K562 (cell line): ENCODE measurements around the gene ARFRP1. TPM values are rescaled to one million over a fixed set of nuclear protein-coding genes. Genes with fewer than 3 reads are reported as not detected.

ENCODE experiments used
- ATAC-seq: fragments of 200-7000 bp; cut with Tn5 transposase; 3 replicates; pipeline ENCODE4 v1.9.1; 2020; ENCODE audit warnings: moderate library complexity
- BruUV-seq: library from RNA; stranded (reverse); fragments of 400-500 nt; replicated peaks from 2 replicates; lab custom pipeline; 2021; lab: Mats Ljungman, UMichigan
- CTCF ChIA-PET: fragments of 300-600 bp; formaldehyde crosslinking; extraction: SDS; loops from one replicate; lab custom pipeline; 2021; ENCODE audit warnings: low intra/inter-chr PET ratio; lab: Yijun Ruan, JAX
- POLR2A ChIA-PET: fragments of 300-600, 350-650 bp; sonication (Branson Sonifier 250); formaldehyde crosslinking; extraction: SDS; loops from one replicate; lab custom pipeline; 2021; ENCODE audit warnings: antibody characterized with exemption, inconsistent platforms; lab: Yijun Ruan, JAX
- DNase-seq, 4 experiments: peaks; one replicate each; pipeline versions ENCODE4 v3.0.0 to v3.0.0-alpha.2; 2011 to 2018; ENCODE audit warnings: low spot score in 3 of 4, mixed read lengths in 3 of 4; ENCODE audit errors: extremely low read depth in 1 of 4
- FAIRE-seq: peaks from 2 replicates; lab custom pipeline; 2011; peaks lifted over from hg19 to GRCh38; lab: Jason Lieb, UNC
- H2AFZ ChIP-seq: 2 replicates; pipeline ENCODE4 v1.6.0; 2011; ENCODE audit warnings: low read depth, low read length, control low read depth, inconsistent platforms
- H3K27ac ChIP-seq: fragments of 200-600 bp; 3 replicates; pipeline ENCODE4 v1.8.0; 2011; ENCODE audit warnings: low read depth, mild to moderate bottlenecking, control low read depth, inconsistent platforms, low read length, moderate library complexity, mixed read lengths; ENCODE audit errors: extremely low read depth
- H3K27me3 ChIP-seq, 2 experiments: fragments of 300-600 bp in 1 of 2; 2 replicates in 1 of 2; 3 replicates in 1 of 2; pipeline versions ENCODE4 v1.6.0 to v1.8.0; 2011; ENCODE audit warnings: inconsistent platforms in 2 of 2, low read length in 2 of 2, mild to moderate bottlenecking in 1 of 2, mixed read lengths in 1 of 2, moderate library complexity in 1 of 2; ENCODE audit not compliant: control insufficient read depth in 2 of 2, insufficient read depth in 2 of 2
- H3K36me3 ChIP-seq: fragments of 300-600 bp; 3 replicates; pipeline ENCODE4 v1.8.0; 2011; ENCODE audit warnings: mild to moderate bottlenecking, low read length, inconsistent platforms; ENCODE audit not compliant: control insufficient read depth, insufficient read depth
- H3K4me1 ChIP-seq, 2 experiments: fragments of 200-600 bp in 1 of 2; replicated peaks in 1 of 2; 2 replicates in 1 of 2; 3 replicates in 1 of 2; pipeline versions ENCODE4 v1.5.1 to v1.8.0; 2011; ENCODE audit warnings: inconsistent platforms in 2 of 2, low read length in 2 of 2, mild to moderate bottlenecking in 1 of 2, mixed read lengths in 1 of 2, moderate library complexity in 1 of 2; ENCODE audit not compliant: control insufficient read depth in 2 of 2, insufficient read depth in 2 of 2
- H3K4me2 ChIP-seq: 2 replicates; pipeline ENCODE4 v1.6.1; 2011; ENCODE audit warnings: low read length, control low read depth, inconsistent platforms, mixed read lengths; ENCODE audit not compliant: insufficient read depth
- H3K4me3 ChIP-seq: fragments of 200-600 bp; sonication (generic), shearing (Covaris generic); 2 replicates; pipeline ENCODE4 v1.5.1; 2016; ENCODE audit warnings: control low read depth, inconsistent platforms
- H3K79me2 ChIP-seq: fragments of 200-600 bp; 3 replicates; pipeline ENCODE4 v1.8.0; 2011; ENCODE audit warnings: low read length, inconsistent platforms; ENCODE audit not compliant: control insufficient read depth, insufficient read depth
- H3K9ac ChIP-seq, 2 experiments: 2 replicates each; pipeline versions ENCODE4 v1.6.0 to v1.6.1; 2011; ENCODE audit warnings: low read depth in 2 of 2, low read length in 2 of 2, control low read depth in 1 of 2, inconsistent platforms in 1 of 2, mild to moderate bottlenecking in 1 of 2, mixed read lengths in 1 of 2; ENCODE audit not compliant: insufficient read depth in 1 of 2
- H3K9me1 ChIP-seq: one replicate; pipeline ENCODE4 v1.6.0; 2011; ENCODE audit warnings: inconsistent platforms, mild to moderate bottlenecking, low read length, moderate library complexity; ENCODE audit not compliant: control insufficient read depth, insufficient read depth
- H3K9me3 ChIP-seq: replicated peaks from 2 replicates; pipeline ENCODE4 v1.5.1; 2011; ENCODE audit warnings: low read depth, low read length, inconsistent platforms; ENCODE audit not compliant: control insufficient read depth, insufficient read depth
- H4K20me1 ChIP-seq: replicated peaks from 2 replicates; pipeline ENCODE4 v1.6.1; 2011; ENCODE audit warnings: low read length, inconsistent platforms, mixed read lengths; ENCODE audit not compliant: control insufficient read depth, insufficient read depth
- ARNT ChIP-seq, 2 experiments: fragments of 450-650 bp; IDR thresholded peaks; 2 replicates each; pipeline ENCODE4 v1.6.1; 2016; ENCODE audit warnings: mild to moderate bottlenecking in 1 of 2
- CBX1 ChIP-seq: sonication (generic); IDR thresholded peaks from 2 replicates; pipeline ENCODE4 v1.6.1; 2016; ENCODE audit warnings: antibody characterized with exemption, low read depth, mild to moderate bottlenecking
- FUS ChIP-seq: fragments of 200-400 bp; formaldehyde crosslinking; optimal IDR thresholded peaks from 2 replicates; pipeline ENCODE3; 2017; ENCODE audit warnings: low read depth, low read length
- RREB1 ChIP-seq: fragments of 250-450 bp; sonication (Bioruptor Pico); IDR thresholded peaks from 2 replicates; pipeline ENCODE4 v1.4.0; 2020
- TFAM ChIP-seq: fragments of 250-450 bp; sonication (Bioruptor Pico); conservative IDR thresholded peaks from 2 replicates; pipeline ENCODE4 v1.5.0; 2021; ENCODE audit warnings: mild to moderate bottlenecking, moderate library complexity
- WGBS: fragments of 100-300 bp; shearing (Covaris generic); methylation state at CpG from one replicate; pipeline ENCODE4 v1.1.6; 2016; ENCODE audit warnings: low coverage, mixed read lengths; ENCODE audit not compliant: insufficient coverage; ENCODE audit errors: missing lambda C conversion rate; 5-methylcytosine and 5-hydroxymethylcytosine counted together
- in situ Hi-C: fragments of 300-500 bp; cut with MboI; formaldehyde crosslinking; loops from 4 replicates; pipeline ENCODE4 v1.15.0; 2018; ENCODE audit warnings: inconsistent platforms, mixed read lengths
- intact Hi-C: fragments of 100-400 bp; cut with micrococcal nuclease; formaldehyde crosslinking; loops from 2 replicates; pipeline ENCODE4 v1.14.2; 2022
- polyA plus RNA-seq, 8 experiments: library from polyadenylated mRNA; depleted of rRNA in 4 of 8; stranded (reverse) in 5 of 8; unstranded in 3 of 8; fragments of >200 nt; fragmentation: Nextera tagmentation in 2 of 8; fragmentation: Illumina TruSeq in 1 of 8; extraction: Ambion mirVana in 2 of 8; extraction: Trizol in 1 of 8; gene quantifications; 2 replicates each; pipeline versions ENCODE4 v1.2.1 to v1.2.3, GENCODE V29; 2011 to 2014; ENCODE audit warnings: inconsistent platforms in 1 of 8, missing spikeins in 1 of 8
- total RNA-seq, 7 experiments: library from RNA; depleted of rRNA in 6 of 7; stranded (reverse); fragments of >200 nt in 6 of 7; fragmentation: Illumina TruSeq in 2 of 7; extraction: Trizol in 2 of 7; gene quantifications; 2 replicates each; pipeline versions ENCODE4 v1.2.1 to v1.2.3, GENCODE V29; 2011 to 2021; ENCODE audit warnings: low replicate concordance in 1 of 7

The ARFRP1 gene
- total and polyA plus RNA-seq, 9 of the 15 experiments (the other 6 are each of a cell fraction or from before 2014, with no cell fraction given), result 2.2 to 78.9 (median 37.3) TPM

- H3K9me1 ChIP-seq, result peaks cover 3% of the 10 kb centered on the region
- H3K27me3 ChIP-seq, result no peaks in the 10 kb centered on the region
- H3K4me3 ChIP-seq, result no peak overlapping the region
- H3K4me2 ChIP-seq, result no peak overlapping the region
- no peaks in the 10 kb centered on the region for H3K9me3 ChIP-seq
- FAIRE-seq (no peak), ATAC-seq (no peak), DNase-seq (no peak)
- in situ Hi-C loops, result no loop called here
- 90% methylated on average over 5 of the region's 9 CpGs for WGBS
- peaks cover 77% of the 10 kb centered on the region; the same call in 2 of the 3 replicates for H3K36me3 ChIP-seq
- TF ChIP-seq ARNT (IDR thresholded peaks at IDR 0.05) (no peak), TFAM (CRISPR knock-in tag) (no peak), FUS (no peak), CBX1 (no peak), RREB1 (CRISPR knock-in tag) (no peak)
- no peak overlapping the region for H3K27ac ChIP-seq
- POLR2A ChIA-PET, result interaction anchor here (1.2 kb wide), 1 partner anchor 24 kb away, joined by 3 read pairs; no protein-coding TSS in a partner anchor
- CTCF ChIA-PET, result no interaction called here
- intact Hi-C loops, result no loop called here
- H3K4me1 ChIP-seq, result peaks cover 6 to 41% of the 10 kb centered on the region in 2 experiments; a peak in 4 of 5 replicates
- BruUV-seq, result no TSS peak
- peaks cover 16% of the 10 kb centered on the region for H3K79me2 ChIP-seq
- H2AFZ ChIP-seq, result no peak overlapping the region
- H3K9ac ChIP-seq, result no peak overlapping the region
- no peaks in the 10 kb centered on the region for H4K20me1 ChIP-seq
Measured at GRCh38 chr20:63662813-63663189, 45.0 kb downstream of the ARFRP1 start.
